ENCODE data around the gene MYL5. TPM values are rescaled to one million over a fixed set of nuclear protein-coding genes. Genes with fewer than 3 reads are reported as not detected.

The MYL5 gene
- total and polyA plus RNA-seq, 2 of the 4 experiments (the other 2 are of a cell fraction), result 9.1 to 16.0 TPM

DNA sequence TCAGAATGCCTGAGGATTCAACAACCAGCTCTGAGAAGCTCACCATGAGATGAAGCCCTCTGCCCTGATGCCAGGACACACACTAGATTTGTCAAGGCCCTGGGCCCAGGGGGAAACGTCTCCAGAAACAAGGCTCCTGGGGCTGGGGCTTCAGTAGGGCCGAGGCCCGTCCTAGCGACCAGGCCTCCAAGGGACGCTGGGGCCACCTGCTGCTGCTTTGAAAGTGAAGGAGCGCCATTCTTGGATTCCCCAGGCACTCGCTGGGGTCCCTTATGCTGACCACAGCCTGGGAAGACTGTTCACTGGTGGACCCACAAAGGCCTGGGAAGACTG is 25.1 kb upstream of the MYL5 start:
- Histone ChIP-seq H3K27me3 (ENCODE audit: control insufficient read depth, insufficient read depth, low read length) (peaks cover 11% of the 10 kb centered on the region; the same call in 1 of the 2 replicates), H3K9me3 (ENCODE audit: control insufficient read depth, insufficient read depth, low read length) (peaks cover 3% of the 10 kb centered on the region), H3K27ac (ENCODE audit: insufficient read depth, low read length) (no peak overlapping the region), H3K23ac (ENCODE audit: low read depth, low read length) (no peak overlapping the region), H4K8ac (ENCODE audit: low read depth in 2 of 2, low read length in 2 of 2) (no peak overlapping the region), H2BK20ac (ENCODE audit: low read depth, low read length) (no peak overlapping the region), H3K56ac (ENCODE audit: extremely low read depth, insufficient read depth, low read length) (no peak overlapping the region), H4K5ac (ENCODE audit: low read depth, low read length) (no peak overlapping the region), H3K9ac (ENCODE audit: low read depth, low read length) (no peak overlapping the region), H2AK5ac (ENCODE audit: low read depth, low read length) (no peak overlapping the region), H4K91ac (ENCODE audit: insufficient read depth, low read depth, low read length) (no peak overlapping the region), H2BK120ac (ENCODE audit: low read depth, low read length) (no peak overlapping the region), H2BK15ac (ENCODE audit: low read depth, low read length) (no peak overlapping the region), H3K79me1 (ENCODE audit: low read depth in 1 of 2, low read length in 2 of 2) (no peaks in the 10 kb centered on the region), H3K36me3 (ENCODE audit: control insufficient read depth, insufficient read depth, low read length) (no peaks in the 10 kb centered on the region), H2AK9ac (replicated peaks; ENCODE audit: low read depth, low read length, poor library complexity) (no peak overlapping the region), H3K4me3 (ENCODE audit: insufficient read depth, low read depth, low read length) (no peak overlapping the region), H2AFZ (replicated peaks; ENCODE audit: low read length, poor library complexity) (no peak overlapping the region), H4K20me1 (ENCODE audit: insufficient read depth, low read length) (no peaks in the 10 kb centered on the region), H3K18ac (ENCODE audit: low read depth, low read length) (no peak overlapping the region), H3K14ac (replicated peaks; ENCODE audit: low read depth, low read length) (no peak overlapping the region), H3K4ac (ENCODE audit: low read depth, low read length) (no peak overlapping the region), H2BK5ac (ENCODE audit: low read depth, low read length, poor library complexity, severe bottlenecking) (no peak overlapping the region), H3K4me2 (ENCODE audit: low read depth, low read length) (no peak overlapping the region), H3K4me1 (ENCODE audit: control insufficient read depth, insufficient read depth, low read length) (no peaks in the 10 kb centered on the region), H3K9me1 (ENCODE audit: insufficient read depth, low read length) (no peaks in the 10 kb centered on the region)
- BruUV-seq (replicated peaks), result no TSS peak
- no CpG with 5 or more reads among the region's 7 CpGs for WGBS, 2 experiments (ENCODE audit: extremely low coverage in 2 of 2, insufficient read length in 1 of 2)
- POLR2A ChIA-PET (ENCODE audit: unreplicated experiment), result no interaction called here
- no peak for TF ChIP-seq MXI1 (IDR thresholded peaks at IDR 0.05; ENCODE audit: borderline replicate concordance, low read depth, low read length)
- TF ChIP-seq USF2 (IDR thresholded peaks at IDR 0.05; ENCODE audit: low read depth, low read length), result no peak
- TF ChIP-seq MAZ (IDR thresholded peaks at IDR 0.05; ENCODE audit: borderline replicate concordance, low read depth, low read length), result no peak
- no peak for TF ChIP-seq RCOR1 (IDR thresholded peaks at IDR 0.05; ENCODE audit: insufficient replicate concordance, low read length)
- no peak for TF ChIP-seq CTCF (conservative IDR thresholded peaks at IDR 0.05; ENCODE audit: low read depth, low read length)
- no peak for TF ChIP-seq CHD1 (IDR thresholded peaks at IDR 0.05; ENCODE audit: low read depth, low read length)
- TF ChIP-seq POLR2A (IDR thresholded peaks at IDR 0.05; ENCODE audit: low read depth, low read length), result no peak
- TF ChIP-seq NFE2L2 (IDR thresholded peaks at IDR 0.05; ENCODE audit: low read depth, low read length), result no peak
- no peak for TF ChIP-seq BHLHE40 (IDR thresholded peaks at IDR 0.05; ENCODE audit: low read depth, low read length)
- no peak for TF ChIP-seq SMC3 (IDR thresholded peaks at IDR 0.05; ENCODE audit: low read depth, low read length)
- TF ChIP-seq RFX5 (IDR thresholded peaks at IDR 0.05; ENCODE audit: low read depth, low read length), result no peak
- no peak for TF ChIP-seq MAFK (IDR thresholded peaks at IDR 0.05; ENCODE audit: low read depth, low read length)
- TF ChIP-seq, protein P1, sequence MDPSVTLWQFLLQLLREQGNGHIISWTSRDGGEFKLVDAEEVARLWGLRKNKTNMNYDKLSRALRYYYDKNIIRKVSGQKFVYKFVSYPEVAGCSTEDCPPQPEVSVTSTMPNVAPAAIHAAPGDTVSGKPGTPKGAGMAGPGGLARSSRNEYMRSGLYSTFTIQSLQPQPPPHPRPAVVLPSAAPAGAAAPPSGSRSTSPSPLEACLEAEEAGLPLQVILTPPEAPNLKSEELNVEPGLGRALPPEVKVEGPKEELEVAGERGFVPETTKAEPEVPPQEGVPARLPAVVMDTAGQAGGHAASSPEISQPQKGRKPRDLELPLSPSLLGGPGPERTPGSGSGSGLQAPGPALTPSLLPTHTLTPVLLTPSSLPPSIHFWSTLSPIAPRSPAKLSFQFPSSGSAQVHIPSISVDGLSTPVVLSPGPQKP (IDR thresholded peaks at IDR 0.05; ENCODE audit: borderline replicate concordance, low read depth, low read length), result no peak
- no peak for TF ChIP-seq FOS (IDR thresholded peaks at IDR 0.05; ENCODE audit: low read depth, low read length)
- no peak for TF ChIP-seq CEBPB (IDR thresholded peaks at IDR 0.05; ENCODE audit: low read depth, low read length)
- TF ChIP-seq RAD21 (IDR thresholded peaks at IDR 0.05; ENCODE audit: low read length), result no peak
- ATAC-seq (ENCODE audit: low read depth), result no peak
- in situ Hi-C loops (cut with MboI; ENCODE audit: low sequenced_read_pairs), result no loop called here
- dilution Hi-C loops (cut with HindIII; ENCODE audit: low sequenced_read_pairs, unreplicated experiment), result no loop called here
- no peak for DNase-seq
- intact Hi-C loops (cut with micrococcal nuclease), result no loop called here
- CTCF ChIA-PET, result no interaction called here

Data from IMR-90 (cell line).